H54 (cell line): ENCODE measurements around the gene FNDC10.
"Not testable (repeated sequence)": the region's sequence is repeated elsewhere in the genome, so short reads cannot be mapped to it uniquely, and the experiment has no call there.

Experiments
- DNase-seq: peaks from one replicate; pipeline ENCODE4 v3.0.0; 2011; ENCODE audit warnings: low spot score, mixed read lengths; ENCODE audit not compliant: insufficient read length
- FAIRE-seq: peaks from 3 replicates; lab custom pipeline; 2011; peaks lifted over from hg19 to GRCh38; lab: Jason Lieb, UNC
- POLR2A ChIP-seq: IDR thresholded peaks from 2 replicates; pipeline ENCODE4 v1.6.1; 2011; ENCODE audit warnings: low read depth, mild to moderate bottlenecking, low read length

Gene FNDC10

DNA sequence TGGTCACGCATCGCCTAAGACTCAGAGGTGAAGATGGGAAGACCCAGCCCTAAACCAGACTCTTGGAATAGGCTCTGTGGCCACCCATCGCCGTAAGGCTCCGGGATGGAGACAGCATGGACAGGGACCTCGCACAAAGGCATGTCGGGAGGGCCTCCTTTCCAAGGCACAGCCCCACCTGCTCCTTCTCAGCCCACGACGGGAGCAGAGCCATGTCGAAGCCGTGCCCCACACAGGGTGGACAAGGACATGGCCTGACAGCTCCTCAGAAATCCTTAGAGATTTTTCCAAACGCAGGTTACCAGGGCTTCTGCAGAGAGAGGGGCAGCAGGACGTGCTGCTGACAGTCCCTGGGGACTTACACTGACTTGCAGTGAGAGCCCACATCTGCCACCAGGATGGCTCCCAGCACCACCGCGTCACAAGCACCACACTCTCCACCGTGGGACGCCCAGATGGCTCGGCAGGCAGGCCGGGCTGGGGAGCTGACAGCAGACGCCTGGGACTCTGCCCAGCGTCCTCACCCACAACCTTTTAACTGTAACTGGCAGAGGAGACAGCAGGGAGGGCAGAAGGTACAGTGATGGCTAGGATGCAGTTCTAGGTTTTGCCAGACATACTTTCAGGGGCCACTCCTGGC, 37.3 kb downstream of the FNDC10 start:
- no peak for TF ChIP-seq POLR2A
- FAIRE-seq, result no peak
- no peak for DNase-seq

GRCh38 chr1:1561801-1562470, 38.0 kb downstream of the FNDC10 start:
- no peak for FAIRE-seq

DNA sequence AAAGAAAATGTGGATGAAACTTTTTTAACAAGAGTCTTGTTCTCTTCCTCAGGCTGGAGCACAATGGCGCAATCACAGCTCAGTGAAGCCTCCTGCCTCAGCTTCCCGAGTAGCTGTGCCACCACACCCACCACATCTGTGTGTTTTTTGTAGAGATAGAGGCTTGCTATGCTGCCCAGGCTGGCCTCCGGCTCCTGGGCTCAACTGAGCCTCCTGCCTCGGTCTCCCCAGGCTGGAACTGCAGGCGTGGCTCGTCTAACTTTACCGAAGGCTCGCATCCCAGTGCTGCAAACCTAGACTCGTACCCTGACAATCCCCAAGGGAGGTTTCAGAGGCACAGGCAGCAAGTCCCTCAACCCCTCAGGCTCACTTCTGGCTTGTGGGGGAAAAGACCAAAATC, 39.8 kb downstream of the FNDC10 start:
- FAIRE-seq (no peak), DNase-seq (no peak)
- no peak for TF ChIP-seq POLR2A

More at GRCh38 chr1:1561801-1562470, 38.0 kb downstream of the FNDC10 start:
- DNase-seq, result no peak
- no peak for TF ChIP-seq POLR2A

DNA sequence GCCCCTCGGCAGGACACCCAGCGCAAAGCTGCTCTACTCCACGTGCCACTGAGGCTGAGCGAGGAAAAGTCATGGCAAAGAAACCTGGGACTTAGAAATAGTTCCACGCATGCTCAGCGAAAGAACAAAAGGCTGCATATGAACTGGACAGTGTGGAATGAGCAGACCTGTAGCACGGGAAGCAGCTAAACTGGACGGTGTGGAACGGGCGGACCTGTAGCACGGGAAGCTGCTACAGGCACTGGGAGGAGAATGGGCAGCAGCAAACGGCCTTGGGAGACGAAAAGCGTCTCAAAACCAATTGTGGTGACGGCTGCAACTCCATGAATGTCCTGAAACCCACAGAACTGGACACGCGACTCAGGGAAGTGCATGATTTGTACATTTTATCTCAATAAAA, 40.9 kb downstream of the FNDC10 start:
- FAIRE-seq (no peak), DNase-seq (no peak)
- TF ChIP-seq POLR2A, result no peak

DNA sequence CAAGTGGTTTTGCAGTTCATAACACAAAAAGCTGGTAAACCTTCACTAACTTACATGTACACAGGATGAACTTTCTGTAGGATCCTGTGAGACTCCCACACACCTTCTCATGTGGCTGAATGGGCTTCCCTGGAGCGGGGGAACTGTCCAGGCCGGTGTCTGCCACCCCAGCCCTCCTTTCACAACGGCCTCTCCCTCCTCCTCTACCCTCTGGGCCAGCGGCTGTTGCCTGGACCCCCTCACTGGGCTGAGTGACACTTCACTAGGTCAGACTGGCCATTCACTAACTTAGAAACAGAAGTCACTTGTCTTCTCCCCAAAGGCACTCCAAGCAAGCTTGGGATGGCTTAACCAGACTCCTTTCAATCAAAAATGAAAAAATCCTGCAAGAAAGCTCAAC, 41.3 kb downstream of the FNDC10 start:
- FAIRE-seq (no peak), DNase-seq (no peak)
- TF ChIP-seq POLR2A, result no peak

DNA sequence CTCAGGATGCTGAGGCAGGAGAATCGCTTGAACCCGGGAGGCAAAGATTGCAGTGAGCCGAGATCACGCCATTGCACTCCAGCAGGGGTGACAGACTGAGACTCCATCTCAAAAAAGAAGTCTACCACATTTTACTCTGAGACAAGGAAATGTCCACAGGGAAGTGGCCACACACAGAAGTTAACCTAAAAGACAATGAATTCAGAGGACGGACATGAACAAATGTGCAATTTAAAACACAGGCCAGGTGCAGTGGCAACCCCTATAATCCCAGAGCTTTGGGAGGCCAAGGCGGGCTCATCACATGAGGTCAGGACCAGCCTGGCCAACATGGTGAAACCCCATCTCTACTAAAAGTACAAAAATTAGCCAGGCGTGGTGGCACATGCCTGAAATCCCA, 42.2 kb downstream of the FNDC10 start:
- FAIRE-seq, DNase-seq: not testable (repeated sequence)

DNA sequence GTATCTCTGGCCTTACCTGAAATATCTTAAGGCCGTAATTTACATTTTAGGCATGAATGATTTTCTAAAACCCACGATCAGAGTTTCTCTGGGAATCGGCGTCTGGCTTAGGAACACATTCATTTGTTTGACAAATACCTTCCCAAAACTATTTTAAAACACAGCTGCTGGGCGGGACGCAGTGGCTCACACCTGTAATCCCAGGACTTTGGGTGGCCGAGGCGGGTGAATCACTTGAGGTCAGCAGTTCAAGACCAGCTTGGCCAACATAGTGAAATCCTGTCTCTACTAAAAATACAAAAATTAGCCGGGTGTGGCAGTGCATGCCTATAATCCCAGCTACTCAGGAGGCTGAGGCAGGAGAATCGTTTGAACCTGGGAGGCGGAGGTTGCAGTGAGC, 43.0 kb downstream of the FNDC10 start:
- FAIRE-seq, DNase-seq: not testable (repeated sequence)

GRCh38 chr1:1556505-1556904, 43.4 kb downstream of the FNDC10 start:
- DNase-seq, result no peak
- TF ChIP-seq POLR2A, result no peak
- FAIRE-seq, result no peak

GRCh38 chr1:1554926-1555915, 44.7 kb downstream of the FNDC10 start:
- DNase-seq, result peak; percentile 74
- TF ChIP-seq POLR2A, result no peak
- peak; percentile 62 for FAIRE-seq

GRCh38 chr1:1554550-1554925, 45.4 kb downstream of the FNDC10 start:
- no peak for FAIRE-seq
- DNase-seq, result no peak
- TF ChIP-seq POLR2A, result no peak

- no peak for FAIRE-seq
- DNase-seq, result no peak
- TF ChIP-seq POLR2A, result no peak
These were observed 46.0 kb downstream of the FNDC10 start for GRCh38 chr1:1553821-1554494.

- DNase-seq (no peak), FAIRE-seq (no peak)
- TF ChIP-seq POLR2A, result no peak
These were observed 47.7 kb downstream of the FNDC10 start for GRCh38 chr1:1552263-1552639.

- TF ChIP-seq POLR2A, result no peak
- FAIRE-seq (no peak), DNase-seq (no peak)
These were observed 48.2 kb downstream of the FNDC10 start for GRCh38 chr1:1551524-1552262.
